ENCODE results near the gene NHLRC1. TPM values are rescaled to one million over a fixed set of nuclear protein-coding genes. Genes with fewer than 3 reads are reported as not detected.
"Not testable (repeated sequence)": the region's sequence is repeated elsewhere in the genome, so short reads cannot be mapped to it uniquely, and the experiment has no call there.

Gene NHLRC1
- total RNA-seq, 1 experiment from 2014 or later, result not detected

- not testable (repeated sequence) for H3K9me3 ChIP-seq (replicated peaks); DNase-seq; H3K4me1 ChIP-seq; H3K4me3 ChIP-seq; H3K27me3 ChIP-seq; H3K36me3 ChIP-seq; H3K27ac ChIP-seq
These were observed 28.9 kb upstream of the NHLRC1 start for GRCh38 chr6:18151391-18151790.

- Histone ChIP-seq H3K36me3 (no peaks in the 10 kb centered on the region), H3K27ac (no peak overlapping the region), H3K27me3 (no peaks in the 10 kb centered on the region), H3K4me3 (no peak overlapping the region), H3K4me1 (no peaks in the 10 kb centered on the region), H3K9me3 (replicated peaks) (no peaks in the 10 kb centered on the region)
- no peak for DNase-seq
These were observed 26.0 kb upstream of the NHLRC1 start for GRCh38 chr6:18148304-18149025.

GRCh38 chr6:18147616-18148015 is 25.1 kb upstream of the NHLRC1 start:
- Histone ChIP-seq H3K4me1 (no peaks in the 10 kb centered on the region), H3K27me3 (no peaks in the 10 kb centered on the region), H3K36me3 (no peaks in the 10 kb centered on the region), H3K9me3 (replicated peaks) (no peaks in the 10 kb centered on the region), H3K27ac (no peak overlapping the region), H3K4me3 (no peak overlapping the region)
- DNase-seq, result no peak

- Histone ChIP-seq H3K27me3 (no peaks in the 10 kb centered on the region), H3K4me1 (no peaks in the 10 kb centered on the region), H3K4me3 (no peak overlapping the region), H3K36me3 (no peaks in the 10 kb centered on the region), H3K27ac (no peak overlapping the region), H3K9me3 (replicated peaks) (no peaks in the 10 kb centered on the region)
- DNase-seq, result no peak
These were observed 24.7 kb upstream of the NHLRC1 start for GRCh38 chr6:18147160-18147559.

- no peaks in the 10 kb centered on the region for H3K27me3 ChIP-seq
- H3K4me3 ChIP-seq, result no peak overlapping the region
- no peak overlapping the region for H3K27ac ChIP-seq
- H3K9me3 ChIP-seq (replicated peaks), result no peaks in the 10 kb centered on the region
- no peaks in the 10 kb centered on the region for H3K36me3 ChIP-seq
- H3K4me1 ChIP-seq, result no peaks in the 10 kb centered on the region
- no peak for DNase-seq
These were observed 20.0 kb upstream of the NHLRC1 start for GRCh38 chr6:18142591-18142861.

GRCh38 chr6:18141805-18142590 is 19.5 kb upstream of the NHLRC1 start:
- Histone ChIP-seq H3K4me1 (no peaks in the 10 kb centered on the region), H3K27ac (no peak overlapping the region), H3K4me3 (no peak overlapping the region), H3K27me3 (no peaks in the 10 kb centered on the region), H3K9me3 (replicated peaks) (no peaks in the 10 kb centered on the region), H3K36me3 (no peaks in the 10 kb centered on the region)
- DNase-seq, result no peak

- no peak overlapping the region for H3K4me3 ChIP-seq
- H3K36me3 ChIP-seq, result no peaks in the 10 kb centered on the region
- H3K9me3 ChIP-seq (replicated peaks), result no peaks in the 10 kb centered on the region
- H3K27me3 ChIP-seq, result no peaks in the 10 kb centered on the region
- no peak overlapping the region for H3K27ac ChIP-seq
- no peak for DNase-seq
- H3K4me1 ChIP-seq, result no peaks in the 10 kb centered on the region
These were observed 17.6 kb upstream of the NHLRC1 start for GRCh38 chr6:18139935-18140621.

GRCh38 chr6:18138906-18139305 is 16.4 kb upstream of the NHLRC1 start:
- no peaks in the 10 kb centered on the region for H3K27me3 ChIP-seq
- H3K36me3 ChIP-seq, result no peaks in the 10 kb centered on the region
- H3K4me3 ChIP-seq, result no peak overlapping the region
- no peaks in the 10 kb centered on the region for H3K4me1 ChIP-seq
- H3K27ac ChIP-seq, result no peak overlapping the region
- H3K9me3 ChIP-seq (replicated peaks), result no peaks in the 10 kb centered on the region
- no peak for DNase-seq

- Histone ChIP-seq H3K4me1 (no peaks in the 10 kb centered on the region), H3K27ac (no peak overlapping the region), H3K4me3 (no peak overlapping the region), H3K27me3 (no peaks in the 10 kb centered on the region), H3K9me3 (replicated peaks) (no peaks in the 10 kb centered on the region), H3K36me3 (no peaks in the 10 kb centered on the region)
- no peak for DNase-seq
These were observed 13.8 kb upstream of the NHLRC1 start for GRCh38 chr6:18136260-18136659.

- H3K4me3 ChIP-seq, result no peak overlapping the region
- H3K4me1 ChIP-seq, result no peaks in the 10 kb centered on the region
- H3K27me3 ChIP-seq, result no peaks in the 10 kb centered on the region
- no peaks in the 10 kb centered on the region for H3K9me3 ChIP-seq (replicated peaks)
- no peak overlapping the region for H3K27ac ChIP-seq
- DNase-seq, result no peak
- H3K36me3 ChIP-seq, result no peaks in the 10 kb centered on the region
These were observed 12.7 kb upstream of the NHLRC1 start for GRCh38 chr6:18135171-18135570.

GRCh38 chr6:18132346-18132745 is 9.9 kb upstream of the NHLRC1 start:
- no peak for DNase-seq
- Histone ChIP-seq H3K27me3 (no peaks in the 10 kb centered on the region), H3K9me3 (replicated peaks) (no peaks in the 10 kb centered on the region), H3K27ac (no peak overlapping the region), H3K36me3 (no peaks in the 10 kb centered on the region), H3K4me1 (no peaks in the 10 kb centered on the region), H3K4me3 (no peak overlapping the region)

GRCh38 chr6:18126121-18126520 is 3.6 kb upstream of the NHLRC1 start:
- no peak for DNase-seq
- H3K4me1 ChIP-seq, result no peaks in the 10 kb centered on the region
- H3K27me3 ChIP-seq, result no peaks in the 10 kb centered on the region
- no peak overlapping the region for H3K27ac ChIP-seq
- no peaks in the 10 kb centered on the region for H3K9me3 ChIP-seq (replicated peaks)
- H3K36me3 ChIP-seq, result no peaks in the 10 kb centered on the region
- H3K4me3 ChIP-seq, result no peak overlapping the region

GRCh38 chr6:18121580-18122127 is 823 bp downstream of the NHLRC1 start:
- Histone ChIP-seq H3K27ac (no peak overlapping the region), H3K4me1 (no peaks in the 10 kb centered on the region), H3K27me3 (no peaks in the 10 kb centered on the region), H3K4me3 (no peak overlapping the region), H3K9me3 (replicated peaks) (no peaks in the 10 kb centered on the region), H3K36me3 (no peaks in the 10 kb centered on the region)
- no peak for DNase-seq

GRCh38 chr6:18119236-18119635 is 3.2 kb downstream of the NHLRC1 start:
- no peaks in the 10 kb centered on the region for H3K4me1 ChIP-seq
- H3K27ac ChIP-seq, result no peak overlapping the region
- no peaks in the 10 kb centered on the region for H3K9me3 ChIP-seq (replicated peaks)
- no peak overlapping the region for H3K4me3 ChIP-seq
- DNase-seq, result no peak
- no peaks in the 10 kb centered on the region for H3K36me3 ChIP-seq
- H3K27me3 ChIP-seq, result no peaks in the 10 kb centered on the region

GRCh38 chr6:18118330-18118729 is 4.1 kb downstream of the NHLRC1 start:
- no peak for DNase-seq
- Histone ChIP-seq H3K9me3 (replicated peaks) (no peaks in the 10 kb centered on the region), H3K36me3 (no peaks in the 10 kb centered on the region), H3K4me3 (no peak overlapping the region), H3K27me3 (no peaks in the 10 kb centered on the region), H3K4me1 (no peaks in the 10 kb centered on the region), H3K27ac (no peak overlapping the region)
